K562 (cell line): Measurements from ENCODE around the gene FAM131C. TPM values are rescaled to one million over a fixed set of nuclear protein-coding genes. Genes with fewer than 3 reads are reported as not detected.

Experiments used
- CCNT2 ChIP-seq: IDR thresholded peaks from 2 replicates; pipeline ENCODE4 v1.6.1; 2011; ENCODE audit warnings: borderline replicate concordance, low read depth, mild to moderate bottlenecking, moderate library complexity, mixed read lengths, low read length; ENCODE audit not compliant: insufficient read length; ENCODE audit errors: extremely low read depth
- CHD1 ChIP-seq: fragments of 200-600 bp; sonication (generic); IDR thresholded peaks from one replicate; pipeline ENCODE4 v1.6.1; 2012; ENCODE audit warnings: mild to moderate bottlenecking, moderate library complexity, low read length, inconsistent platforms
- ETV1 ChIP-seq: fragments of 450-650 bp; conservative IDR thresholded peaks from 2 replicates; pipeline ENCODE4 v1.6.1; 2016; ENCODE audit warnings: missing genetic modification characterization, control low read depth, low read depth, missing compliant biosample characterization
- GATAD2A ChIP-seq: fragments of 450-650 bp; IDR thresholded peaks from 2 replicates; pipeline ENCODE4 v1.6.1; 2017
- JUN ChIP-seq, 2 experiments: sonication (generic) in 1 of 2; formaldehyde crosslinking in 1 of 2; IDR thresholded peaks; 2 replicates each; pipeline versions ENCODE4 v1.6.1 to v1.8.0; 2012 to 2022; ENCODE audit warnings: borderline replicate concordance in 2 of 2, mild to moderate bottlenecking in 2 of 2, improper control_type of control experiment in 1 of 2, low read depth in 1 of 2, low read length in 1 of 2, missing genetic modification reagents in 1 of 2
- MTA1 ChIP-seq: fragments of 450-650 bp; IDR thresholded peaks from 2 replicates; pipeline ENCODE4 v1.6.1; 2017; ENCODE audit warnings: borderline replicate concordance
- PKNOX1 ChIP-seq: fragments of 450-650 bp; IDR thresholded peaks from 2 replicates; pipeline ENCODE4 v1.6.1; 2016
- POLR3A ChIP-seq: IDR thresholded peaks from 2 replicates; pipeline ENCODE4 v1.6.1; 2011; ENCODE audit warnings: borderline replicate concordance, mild to moderate bottlenecking, moderate library complexity; ENCODE audit not compliant: insufficient read length, insufficient read depth; ENCODE audit errors: extremely low read depth
- RBBP5 ChIP-seq: fragments of 200-600 bp; sonication (generic); IDR thresholded peaks from 2 replicates; pipeline ENCODE4 v1.6.1; 2012; ENCODE audit warnings: borderline replicate concordance, mild to moderate bottlenecking, low read length, control low read depth, inconsistent platforms; ENCODE audit not compliant: insufficient read depth, poor library complexity, severe bottlenecking
- SMARCB1 ChIP-seq: IDR thresholded peaks from 2 replicates; pipeline ENCODE4 v1.6.1; 2011; ENCODE audit warnings: improper control_type of control experiment, low read depth; ENCODE audit not compliant: insufficient read length
- TBL1XR1 ChIP-seq, 2 experiments: IDR thresholded peaks; 2 replicates each; pipeline ENCODE4 v1.6.1; 2012; ENCODE audit warnings: improper control_type of control experiment in 2 of 2, low read length in 2 of 2, mild to moderate bottlenecking in 1 of 2
- TFAM ChIP-seq: fragments of 250-450 bp; sonication (Bioruptor Pico); conservative IDR thresholded peaks from 2 replicates; pipeline ENCODE4 v1.5.0; 2021; ENCODE audit warnings: mild to moderate bottlenecking, moderate library complexity
- TSC22D4 ChIP-seq: fragments of 450-650 bp; IDR thresholded peaks from 2 replicates; pipeline ENCODE4 v1.6.1; 2016; ENCODE audit warnings: missing genetic modification characterization, missing biosample characterization, control low read depth
- ZNF24 ChIP-seq: fragments of 450-650 bp; IDR thresholded peaks from 2 replicates; pipeline ENCODE4 v1.6.1; 2016
- ZNF57 ChIP-seq: fragments of 450-650 bp; formaldehyde crosslinking; IDR thresholded peaks from 2 replicates; pipeline ENCODE4 v1.4.0; 2020; ENCODE audit warnings: mild to moderate bottlenecking, moderate library complexity
- ZNF583 ChIP-seq: fragments of 250-450 bp; sonication (Bioruptor Pico); IDR thresholded peaks from 2 replicates; pipeline ENCODE4 v1.4.0; 2020
- polyA plus RNA-seq, 8 experiments: library from polyadenylated mRNA; depleted of rRNA in 4 of 8; stranded (reverse) in 5 of 8; unstranded in 3 of 8; fragments of >200 nt; fragmentation: Nextera tagmentation in 2 of 8; fragmentation: Illumina TruSeq in 1 of 8; extraction: Ambion mirVana in 2 of 8; extraction: Trizol in 1 of 8; gene quantifications; 2 replicates each; pipeline versions ENCODE4 v1.2.1 to v1.2.3, GENCODE V29; 2011 to 2014; ENCODE audit warnings: inconsistent platforms in 1 of 8, missing spikeins in 1 of 8
- total RNA-seq, 7 experiments: library from RNA; depleted of rRNA in 6 of 7; stranded (reverse); fragments of >200 nt in 6 of 7; fragmentation: Illumina TruSeq in 2 of 7; extraction: Trizol in 2 of 7; gene quantifications; 2 replicates each; pipeline versions ENCODE4 v1.2.1 to v1.2.3, GENCODE V29; 2011 to 2021; ENCODE audit warnings: low replicate concordance in 1 of 7
- TF ChIP-seq, protein P1 (sequence below): sonication (generic); formaldehyde crosslinking; IDR thresholded peaks from 2 replicates; pipeline ENCODE4 v1.8.1; 2022; ENCODE audit warnings: missing genetic modification reagents
- TF ChIP-seq, protein P2 (sequence below): sonication (generic); formaldehyde crosslinking; IDR thresholded peaks from 2 replicates; pipeline ENCODE4 v1.8.0; 2023; ENCODE audit warnings: mild to moderate bottlenecking, missing genetic modification reagents
- TF ChIP-seq, protein P3 (sequence below): fragments of 150-350 bp; conservative IDR thresholded peaks from 2 replicates; pipeline ENCODE4 v1.6.1; 2014; ENCODE audit warnings: low read length
- TF ChIP-seq, protein P4 (sequence below): sonication (generic); formaldehyde crosslinking; IDR thresholded peaks from 2 replicates; pipeline ENCODE4 v1.8.0; 2022; ENCODE audit warnings: mild to moderate bottlenecking, low read depth, missing genetic modification reagents

Gene FAM131C
- total and polyA plus RNA-seq, 9 of the 15 experiments (the other 6 are each of a cell fraction or from before 2014, with no cell fraction given), result 0.10 to 0.29 (median 0.16) TPM; not detected in 6

DNA sequence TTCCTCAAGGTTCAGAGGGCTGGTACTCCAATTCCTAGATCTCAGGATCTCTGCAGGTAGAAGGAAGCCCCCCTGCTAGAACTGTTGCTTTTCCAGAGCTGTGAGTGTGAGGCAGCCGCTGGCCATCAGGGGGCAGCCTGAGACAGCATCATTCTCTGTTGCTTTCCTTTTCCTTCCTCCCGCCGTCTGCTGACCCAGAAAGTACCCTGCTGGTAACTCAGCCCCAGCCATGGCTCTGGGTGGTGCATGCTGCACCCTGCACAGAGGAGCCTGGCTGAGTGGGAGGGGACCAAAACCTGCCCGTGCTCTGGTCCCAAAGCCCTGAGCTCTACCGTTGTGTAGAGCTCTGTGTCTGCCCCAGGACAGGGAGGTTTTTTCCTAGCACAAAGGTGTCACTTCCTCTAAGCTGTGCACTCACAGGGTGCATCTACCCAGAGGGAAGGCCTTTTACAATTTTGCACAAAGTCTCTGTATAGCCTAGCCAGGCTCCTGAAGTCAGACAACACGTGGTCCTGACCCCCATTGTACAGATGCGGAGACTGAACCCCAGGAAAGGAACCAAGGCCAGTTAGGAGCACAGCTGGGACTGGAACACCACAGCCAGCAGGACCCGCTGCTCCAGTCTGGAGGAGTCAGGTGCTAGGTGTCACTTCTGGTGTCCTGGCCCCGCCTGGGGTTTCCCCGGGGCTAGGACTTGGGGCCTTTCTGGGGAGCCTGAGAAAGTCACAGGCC lies 5.6 kb upstream of the FAM131C start (continued):
- TF ChIP-seq, protein P1, sequence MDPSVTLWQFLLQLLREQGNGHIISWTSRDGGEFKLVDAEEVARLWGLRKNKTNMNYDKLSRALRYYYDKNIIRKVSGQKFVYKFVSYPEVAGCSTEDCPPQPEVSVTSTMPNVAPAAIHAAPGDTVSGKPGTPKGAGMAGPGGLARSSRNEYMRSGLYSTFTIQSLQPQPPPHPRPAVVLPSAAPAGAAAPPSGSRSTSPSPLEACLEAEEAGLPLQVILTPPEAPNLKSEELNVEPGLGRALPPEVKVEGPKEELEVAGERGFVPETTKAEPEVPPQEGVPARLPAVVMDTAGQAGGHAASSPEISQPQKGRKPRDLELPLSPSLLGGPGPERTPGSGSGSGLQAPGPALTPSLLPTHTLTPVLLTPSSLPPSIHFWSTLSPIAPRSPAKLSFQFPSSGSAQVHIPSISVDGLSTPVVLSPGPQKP (CRISPR knock-in tag), result no peak
- TF ChIP-seq CCNT2, result no peak
- no peak for TF ChIP-seq CHD1
- no peak for TF ChIP-seq RBBP5
- TF ChIP-seq, protein P2, sequence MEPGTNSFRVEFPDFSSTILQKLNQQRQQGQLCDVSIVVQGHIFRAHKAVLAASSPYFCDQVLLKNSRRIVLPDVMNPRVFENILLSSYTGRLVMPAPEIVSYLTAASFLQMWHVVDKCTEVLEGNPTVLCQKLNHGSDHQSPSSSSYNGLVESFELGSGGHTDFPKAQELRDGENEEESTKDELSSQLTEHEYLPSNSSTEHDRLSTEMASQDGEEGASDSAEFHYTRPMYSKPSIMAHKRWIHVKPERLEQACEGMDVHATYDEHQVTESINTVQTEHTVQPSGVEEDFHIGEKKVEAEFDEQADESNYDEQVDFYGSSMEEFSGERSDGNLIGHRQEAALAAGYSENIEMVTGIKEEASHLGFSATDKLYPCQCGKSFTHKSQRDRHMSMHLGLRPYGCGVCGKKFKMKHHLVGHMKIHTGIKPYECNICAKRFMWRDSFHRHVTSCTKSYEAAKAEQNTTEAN (CRISPR knock-in tag), result no peak
- TF ChIP-seq SMARCB1, result no peak
- TF ChIP-seq TSC22D4 (tag), result no peak
- TF ChIP-seq, protein P3, sequence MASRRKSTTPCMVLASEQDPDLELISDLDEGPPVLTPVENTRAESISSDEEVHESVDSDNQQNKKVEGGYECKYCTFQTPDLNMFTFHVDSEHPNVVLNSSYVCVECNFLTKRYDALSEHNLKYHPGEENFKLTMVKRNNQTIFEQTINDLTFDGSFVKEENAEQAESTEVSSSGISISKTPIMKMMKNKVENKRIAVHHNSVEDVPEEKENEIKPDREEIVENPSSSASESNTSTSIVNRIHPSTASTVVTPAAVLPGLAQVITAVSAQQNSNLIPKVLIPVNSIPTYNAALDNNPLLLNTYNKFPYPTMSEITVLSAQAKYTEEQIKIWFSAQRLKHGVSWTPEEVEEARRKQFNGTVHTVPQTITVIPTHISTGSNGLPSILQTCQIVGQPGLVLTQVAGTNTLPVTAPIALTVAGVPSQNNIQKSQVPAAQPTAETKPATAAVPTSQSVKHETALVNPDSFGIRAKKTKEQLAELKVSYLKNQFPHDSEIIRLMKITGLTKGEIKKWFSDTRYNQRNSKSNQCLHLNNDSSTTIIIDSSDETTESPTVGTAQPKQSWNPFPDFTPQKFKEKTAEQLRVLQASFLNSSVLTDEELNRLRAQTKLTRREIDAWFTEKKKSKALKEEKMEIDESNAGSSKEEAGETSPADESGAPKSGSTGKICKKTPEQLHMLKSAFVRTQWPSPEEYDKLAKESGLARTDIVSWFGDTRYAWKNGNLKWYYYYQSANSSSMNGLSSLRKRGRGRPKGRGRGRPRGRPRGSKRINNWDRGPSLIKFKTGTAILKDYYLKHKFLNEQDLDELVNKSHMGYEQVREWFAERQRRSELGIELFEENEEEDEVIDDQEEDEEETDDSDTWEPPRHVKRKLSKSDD, result no peak
- TF ChIP-seq, protein P4, sequence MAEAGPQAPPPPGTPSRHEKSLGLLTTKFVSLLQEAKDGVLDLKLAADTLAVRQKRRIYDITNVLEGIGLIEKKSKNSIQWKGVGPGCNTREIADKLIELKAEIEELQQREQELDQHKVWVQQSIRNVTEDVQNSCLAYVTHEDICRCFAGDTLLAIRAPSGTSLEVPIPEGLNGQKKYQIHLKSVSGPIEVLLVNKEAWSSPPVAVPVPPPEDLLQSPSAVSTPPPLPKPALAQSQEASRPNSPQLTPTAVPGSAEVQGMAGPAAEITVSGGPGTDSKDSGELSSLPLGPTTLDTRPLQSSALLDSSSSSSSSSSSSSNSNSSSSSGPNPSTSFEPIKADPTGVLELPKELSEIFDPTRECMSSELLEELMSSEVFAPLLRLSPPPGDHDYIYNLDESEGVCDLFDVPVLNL, result no peak
- TF ChIP-seq JUN (IDR thresholded peaks at IDR 0.05; ENCODE audit: borderline replicate concordance, low read depth, low read length), result peak; percentile 24; the same call in 1 of the 2 replicates
- TF ChIP-seq JUN (CRISPR knock-in tag; IDR thresholded peaks at IDR 0.05; ENCODE audit: borderline replicate concordance), result no peak
- no peak for TF ChIP-seq MTA1
- no peak for TF ChIP-seq GATAD2A
- TF ChIP-seq TBL1XR1 (IDR thresholded peaks at IDR 0.05; ENCODE audit: low read length in 2 of 2), result no peak; a peak in 1 of 4 replicates
- no peak for TF ChIP-seq ETV1 (tag)
- no peak for TF ChIP-seq POLR3A
- TF ChIP-seq PKNOX1, result no peak
- TF ChIP-seq ZNF583 (CRISPR knock-in tag), result no peak
- TF ChIP-seq TFAM, result no peak
- TF ChIP-seq ZNF24, result no peak
- TF ChIP-seq ZNF57, result no peak
